Bronchial epithelial cell (primary cell): Measurements from ENCODE around the gene GLUL. TPM values are rescaled to one million over a fixed set of nuclear protein-coding genes. Genes with fewer than 3 reads are reported as not detected.

Experiments
- DNase-seq: peaks from one replicate; pipeline ENCODE4 v3.0.0-alpha.2; 2010; ENCODE audit warnings: low read depth
- FAIRE-seq: peaks from 2 replicates; lab custom pipeline; 2011; peaks lifted over from hg19 to GRCh38; lab: Jason Lieb, UNC
- H3K27me3 ChIP-seq: 2 replicates; pipeline ENCODE4 v1.5.1; 2011; ENCODE audit warnings: low read length; ENCODE audit not compliant: control insufficient read depth, insufficient read depth
- H3K36me3 ChIP-seq: 2 replicates; pipeline ENCODE4 v1.5.1; 2011; ENCODE audit warnings: low read length; ENCODE audit not compliant: control insufficient read depth, insufficient read depth
- H3K4me3 ChIP-seq: 2 replicates; pipeline ENCODE4 v1.5.1; 2011; ENCODE audit warnings: mild to moderate bottlenecking, low read depth, low read length, control low read depth
- total RNA-seq: library from RNA; depleted of rRNA; stranded (reverse); fragments of >200 nt; gene quantifications from 2 replicates; pipeline ENCODE4 v1.2.1, GENCODE V29; 2014
- TF ChIP-seq, protein P1 (sequence below): IDR thresholded peaks from 2 replicates; pipeline ENCODE4 v1.5.1; 2011; ENCODE audit warnings: mild to moderate bottlenecking, moderate library complexity, low read length, control low read depth, inconsistent platforms; ENCODE audit not compliant: insufficient read depth, severe bottlenecking

The GLUL gene
- 344 and 510 TPM in 2 replicates for total RNA-seq

DNA sequence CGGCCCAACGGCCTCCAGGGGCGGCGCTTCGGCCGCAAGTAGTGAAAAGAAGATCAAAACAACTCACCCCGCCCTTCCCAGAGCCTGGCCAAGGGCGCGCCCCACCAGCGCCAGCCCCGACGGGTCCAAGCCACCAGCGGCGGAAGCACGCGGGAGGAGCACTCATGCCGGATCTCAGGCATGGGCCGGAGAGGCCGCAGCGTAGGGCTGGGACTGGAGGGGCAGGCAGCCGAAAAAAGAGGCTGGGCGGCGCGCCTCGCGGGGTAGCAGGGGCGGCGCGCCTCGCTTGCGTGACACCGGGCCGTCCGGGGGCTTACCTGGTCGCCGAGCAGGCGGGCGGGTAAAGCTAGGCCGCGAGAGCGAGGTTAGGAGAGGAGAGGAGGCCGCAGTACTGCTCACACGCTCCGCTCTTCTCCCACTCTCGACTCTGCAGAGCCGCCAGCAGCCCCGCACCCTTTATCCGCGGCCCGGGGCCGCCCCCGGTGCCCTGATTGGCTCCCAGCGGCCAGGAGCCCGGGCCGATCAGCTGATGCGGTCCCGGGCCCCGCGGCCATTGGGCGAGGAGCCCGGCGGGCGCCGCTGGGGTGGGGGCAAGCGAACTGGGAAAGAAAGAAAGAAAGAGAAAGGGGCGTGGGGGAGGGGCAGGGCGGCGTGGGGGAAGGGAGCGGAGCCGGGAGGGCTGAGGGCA lies at the start of gene GLUL:
GLUL (minus strand) TSS at position 429 of the 688 bp plus-strand sequence. CDS start 3,053 bp downstream, outside the sequence.
- peak; percentile 72 for DNase-seq
- TF ChIP-seq, protein P1, sequence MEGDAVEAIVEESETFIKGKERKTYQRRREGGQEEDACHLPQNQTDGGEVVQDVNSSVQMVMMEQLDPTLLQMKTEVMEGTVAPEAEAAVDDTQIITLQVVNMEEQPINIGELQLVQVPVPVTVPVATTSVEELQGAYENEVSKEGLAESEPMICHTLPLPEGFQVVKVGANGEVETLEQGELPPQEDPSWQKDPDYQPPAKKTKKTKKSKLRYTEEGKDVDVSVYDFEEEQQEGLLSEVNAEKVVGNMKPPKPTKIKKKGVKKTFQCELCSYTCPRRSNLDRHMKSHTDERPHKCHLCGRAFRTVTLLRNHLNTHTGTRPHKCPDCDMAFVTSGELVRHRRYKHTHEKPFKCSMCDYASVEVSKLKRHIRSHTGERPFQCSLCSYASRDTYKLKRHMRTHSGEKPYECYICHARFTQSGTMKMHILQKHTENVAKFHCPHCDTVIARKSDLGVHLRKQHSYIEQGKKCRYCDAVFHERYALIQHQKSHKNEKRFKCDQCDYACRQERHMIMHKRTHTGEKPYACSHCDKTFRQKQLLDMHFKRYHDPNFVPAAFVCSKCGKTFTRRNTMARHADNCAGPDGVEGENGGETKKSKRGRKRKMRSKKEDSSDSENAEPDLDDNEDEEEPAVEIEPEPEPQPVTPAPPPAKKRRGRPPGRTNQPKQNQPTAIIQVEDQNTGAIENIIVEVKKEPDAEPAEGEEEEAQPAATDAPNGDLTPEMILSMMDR = peak; percentile 17
- FAIRE-seq = no peak
- peaks cover 24% of the 10 kb centered on the region for H3K36me3 ChIP-seq
- no peaks in the 10 kb centered on the region for H3K27me3 ChIP-seq
- H3K4me3 ChIP-seq = peak within 1 kb of the TSS; percentile 91

- Histone ChIP-seq H3K36me3 (no peaks in the 10 kb centered on the region), H3K4me3 (no peak overlapping the region), H3K27me3 (no peaks in the 10 kb centered on the region)
- TF ChIP-seq, protein P1 = no peak
- DNase-seq = no peak
- FAIRE-seq = no peak
These were observed 46.7 kb upstream of the GLUL start for GRCh38 chr1:182438326-182438725.

DNA sequence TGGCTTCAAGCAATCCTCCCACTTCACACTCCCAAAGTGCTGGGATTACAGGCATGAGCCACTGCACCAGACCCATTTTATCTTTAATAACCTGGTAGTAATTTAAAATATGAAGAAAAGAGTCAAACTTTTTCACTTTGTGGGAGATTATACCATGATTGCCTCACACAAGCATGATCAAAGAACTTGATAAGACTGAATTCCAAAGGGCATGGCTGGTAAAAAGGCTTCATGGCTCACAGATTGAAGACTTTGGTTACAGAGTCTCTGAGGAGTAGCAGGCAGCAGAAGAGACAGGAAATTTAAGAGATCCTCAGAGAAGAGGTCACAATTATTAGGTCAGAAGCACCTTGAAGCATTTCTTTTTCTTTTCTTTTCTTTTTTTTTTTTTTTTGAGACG lies 42.0 kb upstream of the GLUL start:
- Histone ChIP-seq H3K27me3 (peaks cover 1% of the 10 kb centered on the region), H3K36me3 (no peaks in the 10 kb centered on the region), H3K4me3 (no peak overlapping the region)
- no peak for DNase-seq
- FAIRE-seq = no peak
- TF ChIP-seq, protein P1 = no peak

GRCh38 chr1:182431278-182431677 lies 39.7 kb upstream of the GLUL start:
- FAIRE-seq (no peak), DNase-seq (no peak)
- TF ChIP-seq, protein P1 = no peak

DNA sequence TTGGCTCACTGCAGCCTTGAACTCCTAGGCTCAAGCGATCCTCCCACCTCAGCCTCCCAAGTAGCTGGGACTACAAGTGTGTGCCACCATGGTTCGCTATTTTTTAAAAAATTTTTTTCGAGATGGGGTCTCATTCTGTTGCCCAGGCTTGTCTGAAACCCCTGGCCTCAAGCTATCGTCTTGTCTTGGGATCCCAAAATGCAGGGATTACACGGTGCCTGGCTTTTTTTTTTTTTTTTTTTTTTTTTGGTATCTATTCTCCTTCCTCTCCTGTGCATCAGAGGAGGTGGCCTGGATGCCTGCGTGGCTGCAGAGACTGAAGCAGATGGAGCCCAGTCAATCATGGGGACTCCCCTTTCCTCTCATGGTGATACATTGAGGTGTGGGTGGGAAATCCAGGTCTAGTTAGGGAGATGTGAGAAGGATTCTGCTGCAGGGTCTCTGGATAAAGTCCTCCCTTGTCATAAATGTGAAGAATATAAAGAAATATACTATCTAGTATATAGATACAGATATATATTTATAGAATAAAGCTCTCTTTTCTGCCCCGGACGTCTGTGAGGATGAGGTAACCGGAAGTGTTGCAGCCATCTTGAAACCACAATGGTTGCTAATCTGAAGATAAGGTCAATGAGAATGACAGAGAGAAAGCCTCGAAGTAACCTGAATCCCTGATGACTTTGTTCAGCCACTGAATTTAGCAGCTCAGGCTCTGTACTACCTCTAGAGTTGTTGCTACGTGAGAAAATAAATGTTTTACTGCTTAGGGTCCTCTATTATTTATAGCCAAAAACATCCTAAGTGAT lies 38.9 kb upstream of the GLUL start:
- H3K36me3 ChIP-seq = no peaks in the 10 kb centered on the region
- no peak overlapping the region for H3K4me3 ChIP-seq
- H3K27me3 ChIP-seq = peaks cover 1% of the 10 kb centered on the region
- DNase-seq = peak; percentile 41
- no peak for FAIRE-seq
- TF ChIP-seq, protein P1 = no peak

More at GRCh38 chr1:182431278-182431677, 39.7 kb upstream of the GLUL start:
- Histone ChIP-seq H3K36me3 (no peaks in the 10 kb centered on the region), H3K4me3 (no peak overlapping the region), H3K27me3 (peaks cover 1% of the 10 kb centered on the region)
